Upper lobe of left lung (tissue), 6 donors: ENCODE results near the gene CITED4. TPM values are rescaled to one million over a fixed set of nuclear protein-coding genes. Genes with fewer than 3 reads are reported as not detected.

Experiments used
- ATAC-seq, 2 donors: fragments of 200-7000 bp; cut with Tn5 transposase; one replicate each; pipeline ENCODE4 v1.9.1; 2022; ENCODE audit warnings: mild to moderate bottlenecking in 2 of 2, moderate library complexity in 2 of 2; ENCODE audit not compliant: low FRiP score in 2 of 2
- DNase-seq, 2 donors: peaks; one replicate each; pipeline ENCODE4 v3.0.0-alpha.2; 2019 to 2020
- H3K27ac ChIP-seq, 4 donors: fragments of 200-600 bp; sonication (generic); one replicate each; pipeline ENCODE4 v1.5.1; 2016 to 2019
- H3K27me3 ChIP-seq, 4 donors: fragments of 200-600 bp; sonication (generic); one replicate each; pipeline ENCODE4 v1.5.1; 2017 to 2019
- H3K36me3 ChIP-seq, 4 donors: fragments of 200-600 bp; sonication (generic); one replicate each; pipeline ENCODE4 v1.5.1; 2016 to 2019
- H3K4me1 ChIP-seq, 4 donors: fragments of 200-600 bp; sonication (generic); one replicate each; pipeline ENCODE4 v1.5.1; 2018 to 2019
- H3K4me3 ChIP-seq, 4 donors: fragments of 200-600 bp; sonication (generic); one replicate each; pipeline ENCODE4 v1.5.1; 2017 to 2019; ENCODE audit warnings: mild to moderate bottlenecking in 2 of 4, moderate library complexity in 1 of 4
- H3K9me3 ChIP-seq, 4 donors: fragments of 200-600 bp; sonication (generic); one replicate each; pipeline ENCODE4 v1.5.1; 2018 to 2019
- CTCF ChIP-seq, 6 experiments: fragments of 450-650 bp in 4 of 6; fragments of 200-600 bp in 2 of 6; sonication (generic) in 2 of 6; IDR thresholded peaks; one replicate each; pipeline ENCODE4 v1.5.1; 2016 to 2019; ENCODE audit warnings: antibody characterized with exemption in 6 of 6
- EP300 ChIP-seq, 4 donors: sonication (generic); formaldehyde crosslinking; IDR thresholded peaks; one replicate each; pipeline ENCODE4 v1.5.1; 2017; ENCODE audit warnings: antibody characterized with exemption in 4 of 4, control low read depth in 2 of 4
- POLR2A ChIP-seq, 4 donors: fragments of 450-650 bp; IDR thresholded peaks; one replicate each; pipeline ENCODE4 v1.5.1; 2016 to 2017; ENCODE audit warnings: antibody characterized with exemption in 4 of 4, mild to moderate bottlenecking in 2 of 4
- POLR2AphosphoS5 ChIP-seq, 2 donors: sonication (generic); formaldehyde crosslinking; IDR thresholded peaks; one replicate each; pipeline ENCODE4 v1.5.1; 2017; ENCODE audit warnings: antibody characterized with exemption in 2 of 2
- WGBS, 2 donors: methylation state at CpG; one replicate each; pipeline ENCODE4 v1.1.5; 2017 to 2018; 5-methylcytosine and 5-hydroxymethylcytosine counted together
- total RNA-seq, 6 donors: library from RNA; depleted of rRNA in 4 of 6; stranded (reverse); fragments of >200 nt in 4 of 6; gene quantifications; one replicate each; pipeline versions ENCODE4 v1.1.0 to v1.2.1, GENCODE V29; 2016 to 2021
- donor health status: DM: no; HTN: no; CAD: no; lungs with moderate emphysema.
- donor health status: DM: no; HTN: yes; CAD: no; lungs with severe emphysema.

CITED4 gene
- total RNA-seq, 6 donors from 2014 or later, result 8.4 to 36.5 (median 19.8) TPM

GRCh38 chr1:40906781-40907400 lies 44.7 kb upstream of the CITED4 start:
- Histone ChIP-seq H3K4me1 (peaks cover 0 to 7% (median 2%) of the 10 kb centered on the region in 4 donors), H3K27ac (no peak overlapping the region), H3K9me3 (no peaks in the 10 kb centered on the region), H3K4me3 (no peak overlapping the region), H3K27me3 (no peaks in the 10 kb centered on the region), H3K36me3 (no peaks in the 10 kb centered on the region)
- WGBS, 2 donors, result 59 to 67% methylated on average over 3 of the region's 3 CpGs
- no peak for ATAC-seq
- TF ChIP-seq CTCF (IDR thresholded peaks at IDR 0.05), result no peak
- TF ChIP-seq POLR2AphosphoS5 (IDR thresholded peaks at IDR 0.05), result no peak
- no peak for TF ChIP-seq EP300 (IDR thresholded peaks at IDR 0.05)
- TF ChIP-seq POLR2A (IDR thresholded peaks at IDR 0.05), result no peak
- DNase-seq, result no peak

GRCh38 chr1:40905061-40905460 lies 42.9 kb upstream of the CITED4 start:
- peaks cover 0 to 7% (median 2%) of the 10 kb centered on the region in 4 donors for H3K4me1 ChIP-seq
- no peak overlapping the region for H3K4me3 ChIP-seq
- no peaks in the 10 kb centered on the region for H3K36me3 ChIP-seq
- ATAC-seq (peak in 1 of 2 donors; percentile 39), DNase-seq (no peak)
- WGBS, 2 donors, result 60 to 78% methylated on average over 4 of the region's 4 CpGs
- H3K9me3 ChIP-seq, result no peaks in the 10 kb centered on the region
- no peaks in the 10 kb centered on the region for H3K27me3 ChIP-seq
- TF ChIP-seq POLR2A (IDR thresholded peaks at IDR 0.05) (no peak), EP300 (IDR thresholded peaks at IDR 0.05) (no peak), CTCF (IDR thresholded peaks at IDR 0.05) (no peak), POLR2AphosphoS5 (IDR thresholded peaks at IDR 0.05) (no peak)
- no peak overlapping the region for H3K27ac ChIP-seq

GRCh38 chr1:40903106-40903505 lies 40.9 kb upstream of the CITED4 start:
- Histone ChIP-seq H3K4me3 (no peak overlapping the region), H3K4me1 (peaks cover 9 to 20% (median 16%) of the 10 kb centered on the region in 4 donors), H3K9me3 (no peaks in the 10 kb centered on the region), H3K36me3 (no peaks in the 10 kb centered on the region), H3K27me3 (no peaks in the 10 kb centered on the region), H3K27ac (no peak overlapping the region)
- WGBS, 2 donors, result 91 to 97% methylated on average over 1 of the region's 1 CpG
- ATAC-seq (no peak), DNase-seq (no peak)
- TF ChIP-seq EP300 (IDR thresholded peaks at IDR 0.05), result no peak
- no peak for TF ChIP-seq POLR2AphosphoS5 (IDR thresholded peaks at IDR 0.05)
- no peak for TF ChIP-seq CTCF (IDR thresholded peaks at IDR 0.05)
- no peak for TF ChIP-seq POLR2A (IDR thresholded peaks at IDR 0.05)

- DNase-seq, result no peak
- Histone ChIP-seq H3K36me3 (no peaks in the 10 kb centered on the region), H3K4me1 (peaks cover 10 to 21% (median 16%) of the 10 kb centered on the region in 4 donors), H3K27ac (no peak overlapping the region), H3K4me3 (no peak overlapping the region), H3K27me3 (no peaks in the 10 kb centered on the region), H3K9me3 (no peaks in the 10 kb centered on the region)
- TF ChIP-seq EP300 (IDR thresholded peaks at IDR 0.05) (no peak), POLR2A (IDR thresholded peaks at IDR 0.05) (no peak), POLR2AphosphoS5 (IDR thresholded peaks at IDR 0.05) (no peak), CTCF (IDR thresholded peaks at IDR 0.05) (no peak)
- peak in 1 of 2 donors; percentile 76 for ATAC-seq
- WGBS, 2 donors, result 84 to 86% methylated on average over 16 to 18 of the region's 18 CpGs
These were observed 40.0 kb upstream of the CITED4 start for GRCh38 chr1:40901886-40902852.
